GM20000 (cell line): ENCODE measurements around the gene STON2.

ENCODE experiments used
- DNase-seq: peaks from one replicate; pipeline ENCODE4 v3.0.0; 2012; ENCODE audit warnings: low spot score
- CTCF ChIP-seq: IDR thresholded peaks from 2 replicates; pipeline ENCODE4 v1.5.1; 2012; ENCODE audit warnings: mild to moderate bottlenecking, control low read depth; ENCODE audit errors: extremely low read depth, missing control alignments

The STON2 gene

DNA sequence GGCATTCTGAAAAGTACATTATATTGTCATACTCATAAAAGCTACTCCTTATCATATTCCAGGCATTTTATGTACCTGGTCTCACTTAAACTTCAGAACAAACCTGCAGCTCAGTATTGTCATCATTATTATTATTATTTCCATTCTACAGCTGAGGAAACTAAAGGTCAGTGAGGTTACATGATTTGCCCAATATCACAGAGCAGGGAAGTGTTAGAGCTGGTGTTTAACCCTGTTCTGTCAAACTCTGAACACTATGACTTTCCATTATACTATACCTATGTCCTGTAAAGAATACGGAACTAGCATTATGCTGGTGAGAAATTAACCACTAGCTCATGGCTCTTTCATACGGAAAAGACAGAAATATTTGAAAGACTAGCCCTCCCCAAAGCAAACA lies 56.4 kb downstream of the STON2 start:
- DNase-seq = no peak
- TF ChIP-seq CTCF = no peak

DNA sequence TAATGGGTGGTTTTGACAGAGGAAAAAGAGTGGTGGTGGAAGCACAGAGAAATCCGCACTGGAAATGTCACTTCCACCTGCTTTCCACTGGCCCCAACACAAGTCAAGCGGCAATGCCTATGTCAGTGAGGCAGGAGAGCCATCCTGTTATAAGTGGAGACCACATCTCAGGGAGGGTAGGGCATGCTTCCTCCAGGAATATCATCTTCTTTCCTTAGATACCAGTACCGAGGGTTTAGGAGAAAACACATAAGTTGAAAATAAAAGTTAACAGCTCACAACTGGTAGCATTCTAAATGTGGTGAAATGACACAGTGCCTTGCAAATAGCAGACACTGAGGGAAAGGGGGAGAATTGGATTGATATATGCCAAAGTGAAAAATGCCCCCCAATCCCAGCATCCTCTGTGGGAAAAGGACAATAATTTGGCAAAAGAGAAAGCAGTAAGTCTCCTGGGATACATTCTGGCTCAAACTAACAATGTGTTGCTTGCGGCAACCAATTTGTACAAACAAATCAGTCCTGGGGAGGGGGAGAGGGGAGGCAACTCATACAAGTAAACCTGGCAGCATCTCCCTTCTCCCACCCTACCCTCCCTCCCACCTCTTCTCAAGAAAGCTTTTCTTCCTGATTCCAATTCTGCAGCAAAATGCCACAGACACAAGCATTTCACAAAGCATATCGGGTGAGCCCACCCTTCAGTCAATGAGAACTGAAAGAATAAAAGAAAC lies 57.1 kb downstream of the STON2 start:
- no peak for TF ChIP-seq CTCF
- DNase-seq = no peak

DNA sequence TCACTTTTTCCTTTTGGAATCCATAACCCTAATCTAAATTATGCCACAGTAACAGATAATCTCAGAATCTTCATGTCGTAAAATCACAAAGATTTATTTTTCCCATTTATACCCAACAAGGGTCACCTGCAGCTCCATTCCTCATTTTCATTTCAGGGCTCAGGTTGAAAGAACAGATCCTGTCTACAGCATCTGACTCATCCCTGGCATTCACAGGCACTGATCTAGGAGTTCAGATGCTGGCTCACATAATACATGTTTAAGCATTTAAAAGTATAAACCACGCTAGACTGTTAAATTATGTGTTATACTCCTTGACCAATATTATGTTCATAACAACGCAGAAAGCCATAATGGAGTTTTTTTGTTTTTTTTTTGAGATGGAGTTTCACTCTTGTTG lies 58.3 kb downstream of the STON2 start:
- DNase-seq = no peak
- TF ChIP-seq CTCF = no peak

GRCh38 chr14:81341370-81341769 lies 58.8 kb downstream of the STON2 start:
- TF ChIP-seq CTCF = no peak
- no peak for DNase-seq

GRCh38 chr14:81340201-81340600 lies 59.9 kb downstream of the STON2 start:
- no peak for DNase-seq
- no peak for TF ChIP-seq CTCF

- no peak for DNase-seq
- no peak for TF ChIP-seq CTCF
These were observed 63.1 kb downstream of the STON2 start for GRCh38 chr14:81337073-81337472.

DNA sequence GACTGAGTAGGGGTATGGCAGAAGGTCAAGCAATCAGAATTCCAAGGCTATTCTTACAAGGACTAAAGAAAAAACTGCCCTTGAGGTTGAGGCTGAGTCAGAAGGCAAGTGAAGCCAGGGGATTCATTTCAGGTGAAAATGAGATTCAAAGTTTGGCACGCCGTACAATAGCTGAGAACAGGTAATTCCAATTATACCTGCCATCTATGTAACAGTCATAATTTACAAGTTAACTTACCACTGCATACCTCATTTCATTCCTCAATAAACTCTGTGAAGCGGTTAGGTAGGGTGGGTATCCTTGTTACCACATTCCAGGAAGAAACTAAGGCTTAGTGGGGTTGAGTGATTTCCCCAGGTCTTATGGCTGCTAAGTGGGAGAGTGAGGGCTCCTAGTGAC lies 64.1 kb downstream of the STON2 start:
- no peak for TF ChIP-seq CTCF
- no peak for DNase-seq
